Type B pancreatic cell (in vitro differentiated cells): Measurements from ENCODE around the gene PAX7. TPM values are rescaled to one million over a fixed set of nuclear protein-coding genes. Genes with fewer than 3 reads are reported as not detected.

Source experiments
- DNase-seq: peaks from one replicate; pipeline ENCODE4 v3.0.0; 2021; ENCODE audit warnings: mixed read lengths; ENCODE audit not compliant: unreplicated experiment; ENCODE audit errors: extremely low spot score
- H3K27ac Mint-ChIP-seq: 2 replicates; pipeline ENCODE4 v1.8.0; 2021; ENCODE audit warnings: mild to moderate bottlenecking, mixed read lengths
- H3K27me3 Mint-ChIP-seq: 2 replicates; pipeline ENCODE4 v1.8.0; 2021; ENCODE audit warnings: mixed read lengths
- H3K36me3 Mint-ChIP-seq: 2 replicates; pipeline ENCODE4 v1.8.0; 2021; ENCODE audit warnings: mixed read lengths
- H3K4me1 Mint-ChIP-seq: one replicate; pipeline ENCODE4 v1.8.0; 2021; ENCODE audit warnings: mixed read lengths; ENCODE audit not compliant: unreplicated experiment
- H3K4me3 Mint-ChIP-seq: 2 replicates; pipeline ENCODE4 v1.8.0; 2021; ENCODE audit warnings: mild to moderate bottlenecking, mixed read lengths
- H3K9me3 Mint-ChIP-seq: 2 replicates; pipeline ENCODE4 v1.8.0; 2021; ENCODE audit warnings: mixed read lengths
- CTCF ChIP-seq: fragments of 200-600 bp; sonication (generic); conservative IDR thresholded peaks from 2 replicates; pipeline ENCODE4 v1.5.0; 2021; ENCODE audit warnings: antibody characterized with exemption, mild to moderate bottlenecking
- total RNA-seq: library from RNA; stranded (reverse); gene quantifications from 2 replicates; pipeline ENCODE4 v1.2.1, GENCODE V29; 2021; ENCODE audit warnings: low replicate concordance

Gene PAX7
- total RNA-seq, 1 donor from 2014 or later: 2.9 TPM

GRCh38 chr1:18637962-18638834 is 7.6 kb downstream of the PAX7 start:
- no peak for DNase-seq
- TF ChIP-seq CTCF: no peak

DNA sequence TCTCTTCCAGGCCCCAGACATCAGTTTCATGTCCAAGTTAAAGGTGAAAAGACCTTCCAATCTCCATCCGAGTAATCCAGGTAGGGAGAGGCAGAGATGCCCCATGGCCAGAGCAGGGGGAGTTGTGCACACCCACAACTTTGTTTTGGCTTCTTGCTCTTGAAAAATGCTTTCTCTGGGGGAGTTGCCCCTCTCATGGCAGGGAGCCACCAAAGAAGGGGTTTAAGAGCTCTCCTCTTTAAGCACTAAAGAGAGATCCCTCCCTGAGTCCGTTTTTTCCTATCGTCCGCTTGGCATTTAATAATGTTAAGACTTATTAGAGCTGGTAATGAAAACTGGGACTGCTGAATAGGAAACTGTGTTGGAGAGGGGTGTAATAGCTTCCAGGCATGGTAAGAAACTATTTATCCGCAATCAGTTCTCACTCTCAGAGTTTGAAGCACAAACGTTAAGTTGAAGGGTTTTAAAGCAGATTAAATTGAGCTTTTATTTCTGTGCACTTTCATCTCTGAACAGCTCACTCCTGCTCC is 8.3 kb downstream of the PAX7 start:
- peaks cover 10% of the 10 kb centered on the region for H3K4me1 Mint-ChIP-seq
- TF ChIP-seq CTCF: no peak
- no peak for DNase-seq
- H3K9me3 Mint-ChIP-seq: no peaks in the 10 kb centered on the region
- H3K27ac Mint-ChIP-seq: peak overlapping the region; percentile 35
- H3K36me3 Mint-ChIP-seq: no peaks in the 10 kb centered on the region
- no peak overlapping the region for H3K4me3 Mint-ChIP-seq
- H3K27me3 Mint-ChIP-seq: peaks cover 100% of the 10 kb centered on the region

More at GRCh38 chr1:18637962-18638834, 7.6 kb downstream of the PAX7 start:
- no peak overlapping the region for H3K27ac Mint-ChIP-seq
- H3K4me3 Mint-ChIP-seq: no peak overlapping the region
- H3K4me1 Mint-ChIP-seq: peaks cover 10% of the 10 kb centered on the region
- H3K9me3 Mint-ChIP-seq: no peaks in the 10 kb centered on the region
- H3K27me3 Mint-ChIP-seq: peaks cover 100% of the 10 kb centered on the region
- no peaks in the 10 kb centered on the region for H3K36me3 Mint-ChIP-seq

- Mint-ChIP-seq H3K27ac (peak overlapping the region; percentile 35), H3K9me3 (no peaks in the 10 kb centered on the region), H3K36me3 (no peaks in the 10 kb centered on the region), H3K4me1 (peaks cover 10% of the 10 kb centered on the region), H3K4me3 (peak overlapping the region; percentile 12), H3K27me3 (peaks cover 100% of the 10 kb centered on the region)
- no peak for DNase-seq
- TF ChIP-seq CTCF: no peak
These were observed 8.9 kb downstream of the PAX7 start for GRCh38 chr1:18639368-18640055.

GRCh38 chr1:18640228-18641004 is 9.8 kb downstream of the PAX7 start:
- Mint-ChIP-seq H3K4me3 (peak overlapping the region; percentile 25), H3K27ac (peak overlapping the region; percentile 26)
- no peak for DNase-seq

More at GRCh38 chr1:18640228-18641004, 9.8 kb downstream of the PAX7 start:
- TF ChIP-seq CTCF: no peak
- Mint-ChIP-seq H3K9me3 (no peaks in the 10 kb centered on the region), H3K4me1 (peaks cover 19% of the 10 kb centered on the region), H3K36me3 (no peaks in the 10 kb centered on the region), H3K27me3 (peaks cover 100% of the 10 kb centered on the region)
